HAP-1 (cell line): ENCODE data around the gene LENEP.
A peak's percentile ranks its signal among the peaks of the same experiment; 100 is the strongest.
"Not testable (repeated sequence)": the region's sequence is repeated elsewhere in the genome, so short reads cannot be mapped to it uniquely, and the experiment has no call there.

Source experiments
- DNase-seq, 2 experiments: peaks; one replicate each; pipeline ENCODE4 v3.0.0-alpha.2; 2016 to 2020; ENCODE audit warnings: low spot score in 2 of 2
- H3K27me3 ChIP-seq: fragments of 250-450 bp; sonication (Bioruptor Pico); 2 replicates; pipeline ENCODE4 v1.5.1; 2020; ENCODE audit warnings: low read depth, mild to moderate bottlenecking, moderate library complexity
- H3K36me3 ChIP-seq: fragments of 250-450 bp; sonication (Bioruptor Pico); replicated peaks from 2 replicates; pipeline ENCODE4 v1.5.1; 2020; ENCODE audit warnings: mild to moderate bottlenecking
- H3K4me1 ChIP-seq: fragments of 250-450 bp; sonication (Bioruptor Pico); 2 replicates; pipeline ENCODE4 v1.5.1; 2020; ENCODE audit warnings: mild to moderate bottlenecking
- H3K4me3 ChIP-seq: fragments of 250-450 bp; sonication (Bioruptor Pico); 2 replicates; pipeline ENCODE4 v1.5.1; 2020; ENCODE audit warnings: mild to moderate bottlenecking, moderate library complexity
- H3K9me3 ChIP-seq: fragments of 250-450 bp; sonication (Bioruptor Pico); 2 replicates; pipeline ENCODE4 v1.5.1; 2020; ENCODE audit warnings: mild to moderate bottlenecking, moderate library complexity
- in situ Hi-C: fragments of 300-500 bp; cut with MboI; formaldehyde crosslinking; loops from 3 replicates; pipeline ENCODE4 v1.14.3; 2020; ENCODE audit warnings: low sequenced_read_pairs, inconsistent platforms, mixed read lengths

The LENEP gene

DNA sequence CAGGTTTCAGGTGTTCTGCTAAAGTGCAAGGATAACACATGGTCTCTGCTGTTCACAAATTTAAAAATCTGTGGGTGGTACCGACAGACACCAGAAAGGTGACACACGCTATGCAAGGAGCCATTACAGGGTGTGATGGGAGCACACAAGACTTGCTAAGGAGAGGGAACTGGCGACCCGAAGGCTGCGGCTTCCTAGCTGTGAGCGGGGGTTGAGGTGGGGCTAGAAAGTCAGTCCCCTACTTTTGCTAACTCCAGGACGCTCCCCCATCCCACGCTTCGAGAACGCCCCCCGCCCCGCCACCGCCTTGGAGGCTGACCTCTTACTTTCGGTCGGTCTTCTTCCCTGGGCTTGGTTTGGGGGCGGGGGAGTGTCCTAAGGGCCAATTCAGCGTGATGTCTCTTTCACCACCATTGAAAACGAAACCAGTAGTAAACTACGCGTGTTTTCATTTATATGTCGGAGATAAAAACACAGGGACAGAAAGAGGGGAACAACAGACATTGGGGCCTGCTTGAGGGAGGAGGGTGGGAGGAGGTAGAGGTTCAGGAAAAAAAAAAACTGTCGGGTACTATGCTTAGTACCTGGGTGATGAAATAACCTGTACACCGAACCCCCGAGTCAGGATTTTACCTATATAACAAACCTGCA is 17.9 kb upstream of the LENEP start:
- peak in 1 of 2 experiments; percentile 69 for DNase-seq
- Histone ChIP-seq H3K4me1 (peaks cover 30% of the 10 kb centered on the region), H3K36me3 (peaks cover 30% of the 10 kb centered on the region), H3K4me3 (peak overlapping the region; percentile 82), H3K9me3 (no peaks in the 10 kb centered on the region), H3K27me3 (no peaks in the 10 kb centered on the region)
- in situ Hi-C loops: no loop called here

DNA sequence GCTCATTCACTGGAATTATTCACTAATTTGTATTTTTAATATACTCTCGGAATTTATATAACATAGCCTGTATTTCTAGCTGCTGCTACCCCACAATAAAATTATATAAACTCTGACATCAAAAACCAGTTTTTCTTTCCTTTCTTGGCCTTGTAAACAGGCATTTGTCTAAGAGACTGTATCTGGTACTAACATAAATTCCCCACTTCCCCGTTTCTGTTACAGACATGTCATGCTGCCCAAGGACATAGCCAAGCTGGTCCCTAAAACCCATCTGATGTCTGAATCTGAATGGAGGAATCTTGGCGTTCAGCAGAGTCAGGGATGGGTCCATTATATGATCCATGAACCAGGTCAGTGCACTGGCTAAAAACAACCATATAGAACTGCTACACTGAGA is 15.6 kb upstream of the LENEP start:
- in situ Hi-C loops: not testable (repeated sequence)
- peaks cover 36% of the 10 kb centered on the region for H3K36me3 ChIP-seq

DNA sequence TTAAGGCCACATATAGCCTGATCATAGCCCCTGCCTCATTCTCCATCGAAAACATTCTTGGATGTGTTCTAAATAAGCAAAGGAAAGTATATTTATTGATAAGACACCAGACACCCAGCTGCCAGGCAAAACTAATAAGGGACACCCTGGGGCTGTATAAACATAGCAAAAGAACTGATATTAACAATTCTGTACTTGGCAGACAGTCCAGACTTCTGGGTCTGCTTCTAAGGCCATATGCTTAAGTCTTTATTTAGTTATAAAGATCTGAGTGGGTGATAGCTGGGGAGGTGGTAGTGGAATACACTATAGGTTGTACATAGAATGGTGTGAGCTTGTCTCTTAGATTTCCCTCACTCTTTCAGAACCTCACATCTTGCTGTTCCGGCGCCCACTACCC is 15.0 kb upstream of the LENEP start:
- no peak overlapping the region for H3K4me3 ChIP-seq
- no peak for DNase-seq
- in situ Hi-C loops: no loop called here

More for the DNA sequence above, 15.6 kb upstream of the LENEP start:
- peaks cover 23% of the 10 kb centered on the region for H3K4me1 ChIP-seq
- not testable (repeated sequence) for DNase-seq, H3K4me3 ChIP-seq, H3K27me3 ChIP-seq, H3K9me3 ChIP-seq

DNA sequence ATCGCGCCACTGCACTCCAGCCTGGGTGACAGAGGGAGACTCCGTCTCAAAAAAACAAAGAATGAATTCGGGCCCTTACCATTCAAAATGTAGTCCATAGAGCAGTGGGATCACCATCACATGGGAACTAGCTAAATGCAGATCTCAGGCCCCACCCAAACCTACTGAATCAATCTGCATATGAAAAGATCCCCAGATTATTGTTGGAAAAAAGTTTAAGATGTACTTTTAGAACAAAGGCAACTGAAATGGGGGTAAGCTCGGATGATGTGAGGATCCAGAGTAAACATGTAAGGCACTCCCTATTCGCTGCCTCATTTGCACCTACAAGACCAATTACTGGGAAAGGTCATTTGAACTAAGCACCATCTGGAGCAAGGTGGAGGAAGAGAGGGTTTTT is 11.0 kb upstream of the LENEP start:
- Histone ChIP-seq H3K27me3 (no peaks in the 10 kb centered on the region), H3K4me3 (peak overlapping the region; percentile 55), H3K9me3 (no peaks in the 10 kb centered on the region), H3K4me1 (peaks cover 13% of the 10 kb centered on the region), H3K36me3 (peaks cover 47% of the 10 kb centered on the region)
- in situ Hi-C loops: no loop called here
- peak; percentile 77 to 92 for DNase-seq

More for the DNA sequence above, 15.0 kb upstream of the LENEP start:
- Histone ChIP-seq H3K36me3 (peaks cover 36% of the 10 kb centered on the region), H3K27me3 (no peaks in the 10 kb centered on the region), H3K9me3 (no peaks in the 10 kb centered on the region), H3K4me1 (peaks cover 19% of the 10 kb centered on the region)

DNA sequence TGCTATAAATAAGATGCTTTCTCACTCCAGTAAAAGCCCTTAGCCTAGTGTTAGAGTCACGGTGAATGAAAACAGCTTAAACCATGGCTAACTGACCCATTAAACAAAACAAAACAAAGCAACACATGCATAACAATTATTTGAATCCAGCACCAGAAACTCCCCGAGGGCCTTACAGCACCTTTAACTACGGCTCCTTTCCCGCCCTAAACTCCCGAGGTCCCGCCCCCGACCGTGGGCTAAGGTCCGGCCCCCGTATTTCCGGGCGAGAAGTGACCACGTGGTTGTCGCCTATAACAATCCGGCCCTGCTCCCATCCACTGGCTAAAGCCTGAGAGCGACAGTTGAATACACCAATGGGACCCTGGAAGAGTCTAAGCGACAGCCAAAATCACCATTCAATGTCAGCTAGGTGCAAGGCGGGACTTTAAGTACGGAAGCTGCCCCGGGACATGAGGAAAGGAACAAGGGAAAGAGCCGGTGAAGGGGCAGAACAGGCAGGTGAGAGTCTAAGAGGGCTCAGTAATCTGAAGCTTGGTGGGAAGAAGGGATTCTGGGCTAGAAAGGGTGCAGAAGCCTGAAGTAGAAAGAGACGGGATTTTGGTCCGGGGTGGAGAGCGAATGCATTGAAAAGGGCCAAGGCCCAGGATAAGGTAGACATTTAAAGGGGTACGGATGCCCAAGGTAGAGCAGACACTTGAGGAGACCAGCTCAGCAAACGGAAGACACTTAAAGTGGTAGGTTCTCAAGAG is 10.3 kb upstream of the LENEP start, which contains the start of gene FLAD1:
TSS of gene FLAD1 (plus strand) at position 448 of the 752 bp plus-strand sequence. CDS start 351 bp downstream, outside the sequence.
- in situ Hi-C loops: no loop called here
- H3K4me1 ChIP-seq: peaks cover 13% of the 10 kb centered on the region

DNA sequence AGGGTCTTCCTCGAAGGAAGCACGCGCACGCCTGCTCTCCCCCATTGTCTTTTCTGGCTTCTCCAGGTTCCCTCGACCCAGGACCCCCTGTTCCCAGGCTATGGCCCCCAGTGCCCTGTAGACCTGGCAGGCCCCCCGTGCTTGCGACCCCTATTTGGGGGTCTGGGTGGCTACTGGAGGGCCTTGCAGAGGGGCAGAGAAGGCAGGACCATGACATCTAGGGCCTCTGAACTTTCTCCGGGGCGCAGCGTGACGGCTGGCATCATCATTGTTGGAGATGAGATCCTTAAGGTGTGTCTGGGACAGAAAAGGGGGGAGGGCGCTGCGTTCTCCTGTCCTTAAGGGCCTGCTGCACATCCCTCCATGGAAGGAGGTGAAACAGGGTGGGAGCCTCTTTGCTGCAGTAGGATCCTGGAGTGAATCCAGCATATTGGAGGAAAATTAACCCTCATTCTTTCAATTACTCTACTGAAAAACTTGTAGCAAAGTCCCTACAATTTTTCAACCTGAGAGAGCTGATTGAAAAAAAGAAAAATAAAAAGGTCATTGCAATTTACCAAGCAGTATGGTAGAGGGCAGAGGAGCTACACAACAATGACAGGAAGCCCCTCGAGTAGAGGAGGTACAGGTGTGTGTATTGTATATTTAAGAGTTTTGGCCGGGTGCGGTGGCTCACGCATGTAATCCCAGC is 9.5 kb upstream of the LENEP start:
- H3K4me1 ChIP-seq: peaks cover 13% of the 10 kb centered on the region
- H3K27me3 ChIP-seq: no peaks in the 10 kb centered on the region
- no peaks in the 10 kb centered on the region for H3K9me3 ChIP-seq
- H3K36me3 ChIP-seq: peaks cover 50% of the 10 kb centered on the region
- H3K4me3 ChIP-seq: peak overlapping the region; percentile 55
- in situ Hi-C loops: no loop called here
- DNase-seq: peak in 1 of 2 experiments; percentile 55

More for the DNA sequence above, 10.3 kb upstream of the LENEP start, which contains the start of gene FLAD1:
- DNase-seq: peak; percentile 99
- H3K9me3 ChIP-seq: no peaks in the 10 kb centered on the region
- H3K36me3 ChIP-seq: peaks cover 47% of the 10 kb centered on the region
- no peaks in the 10 kb centered on the region for H3K27me3 ChIP-seq
- H3K4me3 ChIP-seq: peak within 1 kb of the TSS; percentile 55

DNA sequence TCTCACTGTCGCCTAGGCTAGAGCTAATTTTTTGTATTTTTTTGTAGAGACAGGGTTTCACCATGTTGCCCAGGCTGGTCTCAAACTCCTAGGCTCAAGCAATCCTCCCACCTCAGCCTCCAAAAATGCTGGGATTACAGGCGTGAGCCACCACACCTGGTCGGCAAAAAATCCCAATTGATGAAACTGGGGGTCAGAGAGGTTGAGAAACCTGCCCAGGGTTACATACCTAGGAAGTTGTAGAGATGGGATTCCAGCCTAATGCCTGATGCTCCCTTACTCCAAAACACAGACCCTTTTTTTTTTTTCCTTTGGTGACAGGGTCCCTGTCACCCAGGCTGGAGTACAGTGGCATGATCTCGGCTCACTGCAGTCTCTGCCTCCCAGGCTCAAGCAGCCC is 6.7 kb upstream of the LENEP start:
- Histone ChIP-seq H3K36me3 (peaks cover 47% of the 10 kb centered on the region), H3K4me1 (peaks cover 13% of the 10 kb centered on the region)
- H3K4me3 ChIP-seq, H3K9me3 ChIP-seq, in situ Hi-C loops, DNase-seq, H3K27me3 ChIP-seq: not testable (repeated sequence)

DNA sequence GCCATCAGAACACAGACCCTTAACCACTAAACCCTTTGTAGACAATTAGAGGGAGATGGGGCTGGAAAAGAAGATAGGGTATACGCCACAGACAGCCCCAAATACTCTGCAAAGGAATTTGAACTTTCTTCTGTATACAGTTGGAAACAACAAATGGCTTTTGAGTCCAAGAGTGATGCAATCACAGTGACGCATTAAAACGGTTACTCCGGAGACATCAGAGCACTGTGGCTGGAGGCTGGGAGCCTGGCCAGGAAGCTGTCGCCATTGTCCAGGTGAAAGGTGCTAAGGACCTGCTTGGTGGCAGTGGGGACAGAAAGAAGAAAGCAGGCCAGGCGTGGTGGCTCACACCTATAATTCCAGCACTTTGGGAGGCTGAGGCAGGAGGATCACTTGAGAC is 6.1 kb upstream of the LENEP start:
- Histone ChIP-seq H3K4me3 (no peak overlapping the region), H3K27me3 (no peaks in the 10 kb centered on the region), H3K4me1 (peaks cover 8% of the 10 kb centered on the region), H3K36me3 (peaks cover 48% of the 10 kb centered on the region), H3K9me3 (no peaks in the 10 kb centered on the region)
- no peak for DNase-seq
- in situ Hi-C loops: no loop called here

DNA sequence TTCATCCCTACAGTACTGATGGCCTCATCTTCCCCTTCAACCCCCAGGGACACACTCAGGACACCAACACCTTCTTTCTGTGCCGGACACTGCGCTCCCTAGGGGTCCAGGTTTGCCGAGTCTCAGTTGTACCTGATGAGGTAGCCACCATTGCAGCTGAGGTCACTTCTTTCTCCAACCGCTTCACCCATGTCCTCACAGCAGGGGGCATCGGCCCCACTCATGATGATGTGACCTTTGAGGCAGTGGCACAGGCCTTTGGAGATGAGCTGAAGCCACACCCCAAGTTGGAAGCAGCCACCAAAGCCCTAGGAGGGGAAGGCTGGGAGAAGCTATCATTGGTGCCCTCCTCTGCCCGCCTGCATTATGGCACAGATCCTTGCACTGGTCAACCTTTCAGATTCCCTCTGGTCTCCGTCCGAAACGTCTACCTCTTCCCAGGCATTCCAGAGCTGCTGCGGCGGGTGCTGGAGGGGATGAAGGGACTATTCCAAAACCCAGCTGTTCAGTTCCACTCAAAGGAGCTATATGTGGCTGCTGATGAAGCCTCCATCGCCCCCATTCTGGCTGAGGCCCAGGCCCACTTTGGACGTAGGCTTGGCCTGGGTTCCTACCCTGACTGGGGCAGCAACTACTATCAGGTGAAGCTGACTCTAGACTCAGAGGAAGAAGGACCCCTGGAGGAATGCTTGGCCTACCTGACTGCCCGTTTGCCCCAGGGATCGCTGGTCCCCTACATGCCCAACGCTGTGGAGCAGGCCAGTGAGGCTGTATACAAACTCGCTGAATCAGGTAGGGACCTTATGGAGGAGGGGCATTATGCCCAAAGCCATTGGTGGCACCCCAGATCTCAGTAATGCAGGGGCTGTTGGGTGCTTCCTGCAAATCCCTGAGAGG is 5.1 kb upstream of the LENEP start:
- Histone ChIP-seq H3K36me3 (peaks cover 54% of the 10 kb centered on the region), H3K4me3 (no peak overlapping the region), H3K4me1 (peaks cover 4% of the 10 kb centered on the region; the same call in 1 of the 2 replicates), H3K9me3 (no peaks in the 10 kb centered on the region), H3K27me3 (no peaks in the 10 kb centered on the region)
- in situ Hi-C loops: no loop called here
- DNase-seq: no peak

DNA sequence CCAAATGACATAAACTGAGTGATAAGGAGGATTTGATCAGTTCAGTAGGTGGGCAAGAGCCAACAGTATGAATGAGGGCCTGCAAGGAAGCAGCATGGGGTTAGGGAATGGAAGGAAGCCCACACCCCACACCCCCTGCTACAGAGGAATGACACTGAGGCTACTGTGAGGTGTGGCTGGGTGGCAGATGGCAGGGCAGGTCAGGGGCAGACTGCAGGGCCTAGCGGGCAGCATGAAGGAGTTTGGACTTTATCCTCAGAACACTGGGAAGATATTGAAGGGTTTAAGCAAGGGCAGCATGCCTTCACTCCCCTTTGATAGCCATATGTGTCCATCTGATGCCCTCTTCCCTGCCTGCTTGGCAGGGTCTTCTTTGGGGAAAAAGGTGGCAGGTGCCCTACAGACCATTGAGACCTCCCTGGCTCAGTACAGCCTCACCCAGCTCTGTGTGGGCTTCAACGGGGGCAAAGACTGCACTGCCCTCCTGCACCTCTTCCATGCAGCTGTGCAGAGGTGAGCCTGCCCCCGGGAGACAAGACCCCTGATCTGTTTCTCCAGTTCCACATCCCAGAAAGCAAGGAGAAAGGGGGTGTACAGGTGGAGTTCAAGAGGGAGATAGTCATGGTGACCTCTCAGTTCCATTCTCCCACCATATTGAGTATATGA is 4.1 kb upstream of the LENEP start:
- Histone ChIP-seq H3K27me3 (no peaks in the 10 kb centered on the region), H3K4me3 (no peak overlapping the region), H3K4me1 (peaks cover under 1% of the 10 kb centered on the region; the same call in 1 of the 2 replicates), H3K9me3 (no peaks in the 10 kb centered on the region), H3K36me3 (peaks cover 54% of the 10 kb centered on the region)
- no peak for DNase-seq
- in situ Hi-C loops: no loop called here

DNA sequence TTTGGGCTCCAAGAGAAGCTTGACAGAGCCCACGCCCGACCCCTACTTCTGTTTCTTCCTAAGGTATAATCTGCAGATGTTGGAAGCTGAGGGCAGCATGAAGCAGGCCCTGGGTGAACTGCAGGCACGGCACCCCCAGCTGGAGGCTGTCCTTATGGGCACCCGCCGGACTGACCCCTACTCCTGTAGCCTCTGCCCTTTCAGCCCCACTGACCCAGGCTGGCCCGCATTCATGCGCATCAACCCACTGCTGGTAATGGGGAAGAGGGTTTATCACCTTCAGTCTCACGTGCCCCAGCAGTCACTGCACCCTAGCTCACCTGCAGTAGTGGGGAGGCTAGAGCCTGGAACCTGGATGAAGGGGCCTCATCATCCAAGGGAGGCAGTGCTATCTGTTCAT is 3.1 kb upstream of the LENEP start:
- Histone ChIP-seq H3K4me1 (no peaks in the 10 kb centered on the region), H3K4me3 (no peak overlapping the region), H3K9me3 (no peaks in the 10 kb centered on the region), H3K27me3 (no peaks in the 10 kb centered on the region), H3K36me3 (peaks cover 54% of the 10 kb centered on the region)
- no peak for DNase-seq
- in situ Hi-C loops: no loop called here

DNA sequence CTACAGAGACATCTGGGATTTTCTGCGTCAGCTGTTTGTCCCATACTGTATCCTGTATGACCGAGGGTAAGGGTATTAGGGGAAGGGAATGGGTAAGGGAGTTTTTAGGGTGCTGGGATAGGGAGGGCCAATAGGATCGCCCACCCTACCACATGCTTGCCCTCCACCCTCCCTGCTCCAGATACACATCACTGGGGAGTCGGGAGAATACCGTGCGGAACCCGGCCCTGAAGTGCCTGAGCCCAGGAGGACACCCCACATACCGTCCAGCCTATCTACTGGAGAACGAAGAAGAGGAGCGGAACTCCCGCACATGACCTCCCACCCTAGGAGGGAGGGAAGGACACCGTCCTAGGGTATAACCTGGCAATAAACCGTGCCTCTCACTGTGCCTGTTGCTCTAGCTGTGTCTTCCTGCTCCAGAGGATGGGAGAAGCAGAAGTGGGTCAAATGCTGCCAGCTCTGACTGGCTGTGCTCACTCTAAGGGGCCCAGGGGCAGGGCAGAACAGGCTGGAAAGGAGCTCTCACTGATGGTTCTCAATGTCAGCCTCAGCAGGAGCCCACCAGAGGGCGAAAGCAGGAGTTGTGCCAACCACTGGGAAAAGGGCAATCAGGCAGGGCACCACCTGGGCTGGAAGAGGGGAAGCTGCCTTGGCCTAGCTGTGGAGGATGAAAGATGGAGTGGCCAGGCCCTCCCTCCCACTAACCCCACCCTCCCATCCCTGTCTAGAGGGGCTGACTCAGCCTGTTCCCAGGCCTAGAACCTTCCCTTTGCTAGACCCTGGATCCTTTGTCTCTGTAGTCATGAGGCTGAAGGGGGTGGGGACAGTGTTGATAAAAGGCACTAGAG is 440 bp upstream of the LENEP start:
- in situ Hi-C loops: no loop called here
- DNase-seq: no peak

More for the DNA sequence above, 440 bp upstream of the LENEP start:
- peaks cover 2% of the 10 kb centered on the region; the same call in 1 of the 2 replicates for H3K4me1 ChIP-seq
- no peak overlapping the region for H3K4me3 ChIP-seq
- peaks cover 37% of the 10 kb centered on the region for H3K36me3 ChIP-seq
- H3K9me3 ChIP-seq: no peaks in the 10 kb centered on the region
- no peaks in the 10 kb centered on the region for H3K27me3 ChIP-seq
